Calu3 (cell line): ENCODE results near the gene KAT6B. TPM values are rescaled to one million over a fixed set of nuclear protein-coding genes. Genes with fewer than 3 reads are reported as not detected.

Experiments
- BruUV-seq: library from RNA; stranded (reverse); fragments of 400-500 nt; replicated peaks from 2 replicates; lab custom pipeline; 2021; lab: Mats Ljungman, UMichigan
- CTCF ChIA-PET: fragments of 300-600 bp; sonication (Branson Sonifier 250); formaldehyde crosslinking; loops from one replicate; lab custom pipeline; 2022; ENCODE audit warnings: antibody characterized with exemption; lab: Charles Lee
- DNase-seq: peaks from one replicate; pipeline ENCODE4 v3.0.0; 2022
- H3K27ac Mint-ChIP-seq: one replicate; pipeline ENCODE4 v1.8.0; 2022; ENCODE audit warnings: mixed read lengths; ENCODE audit not compliant: unreplicated experiment
- H3K27me3 Mint-ChIP-seq: one replicate; pipeline ENCODE4 v1.8.0; 2022; ENCODE audit warnings: mixed read lengths; ENCODE audit not compliant: unreplicated experiment
- H3K36me3 Mint-ChIP-seq: one replicate; pipeline ENCODE4 v1.8.0; 2022; ENCODE audit warnings: mild to moderate bottlenecking, moderate library complexity, mixed read lengths; ENCODE audit not compliant: insufficient read depth, unreplicated experiment
- H3K4me1 Mint-ChIP-seq: one replicate; pipeline ENCODE4 v1.8.0; 2022; ENCODE audit warnings: mild to moderate bottlenecking, low read depth, mixed read lengths; ENCODE audit not compliant: unreplicated experiment
- H3K4me3 Mint-ChIP-seq: one replicate; pipeline ENCODE4 v1.8.0; 2022; ENCODE audit warnings: mild to moderate bottlenecking, low read depth, moderate library complexity, mixed read lengths; ENCODE audit not compliant: unreplicated experiment
- H3K9me3 Mint-ChIP-seq: one replicate; pipeline ENCODE4 v1.8.0; 2022; ENCODE audit warnings: low read depth, mixed read lengths; ENCODE audit not compliant: unreplicated experiment
- intact Hi-C: fragments of 100-400 bp; cut with micrococcal nuclease; formaldehyde crosslinking; loops from one replicate; pipeline ENCODE4 v1.10.0; 2022; ENCODE audit not compliant: unreplicated experiment
- total RNA-seq: library from RNA; stranded (reverse); gene quantifications from 2 replicates; pipeline ENCODE4 v1.2.3, GENCODE V29; 2022
- TF ChIP-seq, protein P1 (sequence below): fragments of 200-600 bp; IDR thresholded peaks from one replicate; pipeline ENCODE4 v1.8.0; 2022; ENCODE audit warnings: antibody characterized with exemption; ENCODE audit not compliant: unreplicated experiment

Gene KAT6B
- total RNA-seq, 1 experiment from 2014 or later = 28.6 TPM

DNA sequence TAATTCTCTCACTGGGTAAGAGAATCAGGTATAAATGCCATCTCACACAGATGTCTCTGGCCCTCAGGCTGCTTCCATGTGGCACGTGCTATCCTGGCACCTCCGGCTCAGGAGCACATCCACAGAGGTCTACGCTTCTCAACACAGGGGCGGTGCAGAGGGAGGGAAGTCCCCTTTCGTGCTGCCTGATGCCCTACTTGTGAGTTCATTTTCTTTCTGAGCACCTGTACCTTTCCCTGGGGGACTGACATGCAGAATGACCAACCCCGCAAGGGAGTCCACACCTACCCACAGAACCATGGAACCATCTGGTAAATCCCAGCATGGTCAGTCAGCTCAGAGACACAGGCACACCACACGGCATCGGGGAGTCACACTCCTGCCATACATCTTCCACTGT is 186.1 kb downstream of the KAT6B start:
- no peak for DNase-seq
- Mint-ChIP-seq H3K4me1 (no peaks in the 10 kb centered on the region), H3K27me3 (no peaks in the 10 kb centered on the region), H3K36me3 (no peaks in the 10 kb centered on the region), H3K27ac (no peak overlapping the region), H3K4me3 (no peak overlapping the region), H3K9me3 (no peaks in the 10 kb centered on the region)
- BruUV-seq = no TSS peak
- CTCF ChIA-PET = no interaction called here
- intact Hi-C loops = no loop called here
- TF ChIP-seq, protein P1, sequence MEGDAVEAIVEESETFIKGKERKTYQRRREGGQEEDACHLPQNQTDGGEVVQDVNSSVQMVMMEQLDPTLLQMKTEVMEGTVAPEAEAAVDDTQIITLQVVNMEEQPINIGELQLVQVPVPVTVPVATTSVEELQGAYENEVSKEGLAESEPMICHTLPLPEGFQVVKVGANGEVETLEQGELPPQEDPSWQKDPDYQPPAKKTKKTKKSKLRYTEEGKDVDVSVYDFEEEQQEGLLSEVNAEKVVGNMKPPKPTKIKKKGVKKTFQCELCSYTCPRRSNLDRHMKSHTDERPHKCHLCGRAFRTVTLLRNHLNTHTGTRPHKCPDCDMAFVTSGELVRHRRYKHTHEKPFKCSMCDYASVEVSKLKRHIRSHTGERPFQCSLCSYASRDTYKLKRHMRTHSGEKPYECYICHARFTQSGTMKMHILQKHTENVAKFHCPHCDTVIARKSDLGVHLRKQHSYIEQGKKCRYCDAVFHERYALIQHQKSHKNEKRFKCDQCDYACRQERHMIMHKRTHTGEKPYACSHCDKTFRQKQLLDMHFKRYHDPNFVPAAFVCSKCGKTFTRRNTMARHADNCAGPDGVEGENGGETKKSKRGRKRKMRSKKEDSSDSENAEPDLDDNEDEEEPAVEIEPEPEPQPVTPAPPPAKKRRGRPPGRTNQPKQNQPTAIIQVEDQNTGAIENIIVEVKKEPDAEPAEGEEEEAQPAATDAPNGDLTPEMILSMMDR = no peak

- Mint-ChIP-seq H3K27me3 (no peaks in the 10 kb centered on the region), H3K27ac (no peak overlapping the region), H3K36me3 (no peaks in the 10 kb centered on the region), H3K4me3 (no peak overlapping the region), H3K4me1 (no peaks in the 10 kb centered on the region), H3K9me3 (no peaks in the 10 kb centered on the region)
- CTCF ChIA-PET = interaction anchor here (0.6 kb wide), 1 partner anchor 77 kb away, joined by 3 read pairs; no protein-coding TSS in a partner anchor
- intact Hi-C loops = no loop called here
- BruUV-seq = no TSS peak
- TF ChIP-seq, protein P1 = no peak
- no peak for DNase-seq
Observed at GRCh38 chr10:75013007-75013406, 186.6 kb downstream of the KAT6B start.

DNA sequence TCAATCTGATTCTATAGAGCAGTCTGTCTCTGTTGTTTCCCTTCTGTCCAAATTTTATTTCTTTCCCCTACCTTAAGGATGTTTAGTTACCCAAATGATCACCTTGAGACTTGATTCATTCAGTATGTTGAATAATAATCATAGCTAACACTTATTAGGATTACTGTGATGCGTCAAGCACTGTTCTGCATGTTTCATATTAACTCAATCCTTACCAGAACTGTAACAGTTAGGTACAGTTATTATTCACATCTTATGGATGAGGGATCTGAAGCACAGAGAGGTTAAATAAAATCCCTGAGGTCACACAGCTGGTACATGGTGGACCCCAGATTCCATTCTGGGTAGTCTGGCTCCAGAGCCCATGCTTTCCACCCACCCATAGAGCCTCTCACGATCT is 187.1 kb downstream of the KAT6B start:
- DNase-seq = no peak
- Mint-ChIP-seq H3K4me1 (no peaks in the 10 kb centered on the region), H3K27me3 (no peaks in the 10 kb centered on the region), H3K4me3 (no peak overlapping the region), H3K9me3 (no peaks in the 10 kb centered on the region), H3K36me3 (no peaks in the 10 kb centered on the region), H3K27ac (no peak overlapping the region)
- BruUV-seq = no TSS peak
- intact Hi-C loops = no loop called here
- TF ChIP-seq, protein P1 = no peak
- CTCF ChIA-PET = interaction anchor here (0.6 kb wide), 1 partner anchor 77 kb away, joined by 3 read pairs; no protein-coding TSS in a partner anchor

DNA sequence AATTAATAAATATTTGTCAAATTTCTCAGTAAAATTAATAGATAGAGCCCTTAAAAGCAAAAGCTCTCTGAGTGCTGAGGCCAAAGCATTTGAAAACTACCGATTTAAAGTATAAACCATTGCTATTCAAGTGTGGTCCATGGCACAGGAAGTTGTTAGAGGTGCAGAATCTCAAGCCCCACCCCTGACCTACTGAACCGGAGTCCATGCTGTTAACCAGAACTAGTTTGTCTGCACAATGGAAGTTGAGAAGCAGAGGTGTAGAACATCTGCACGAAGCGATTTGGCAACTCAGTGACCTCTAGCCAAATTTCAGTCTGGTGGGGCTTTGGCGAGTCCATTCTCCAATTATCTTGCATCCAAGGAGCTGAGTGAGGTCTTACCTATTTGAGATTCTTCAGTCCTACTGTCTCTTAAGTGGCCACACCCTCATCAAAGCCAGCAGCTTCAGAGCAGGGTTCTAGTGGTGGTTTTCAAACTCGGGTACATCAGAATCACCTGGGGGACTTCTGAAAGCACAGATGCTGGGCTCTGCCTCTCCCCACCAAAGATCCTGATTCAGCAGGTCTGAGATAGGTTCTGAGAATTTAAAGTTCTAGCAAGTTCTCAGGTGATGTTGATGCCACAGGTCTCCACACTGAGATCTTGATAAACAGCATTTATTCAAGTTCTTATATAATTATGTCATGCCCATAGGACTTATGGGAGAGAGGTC is 188.3 kb downstream of the KAT6B start:
- Mint-ChIP-seq H3K4me1 (no peaks in the 10 kb centered on the region), H3K27me3 (no peaks in the 10 kb centered on the region), H3K36me3 (no peaks in the 10 kb centered on the region), H3K27ac (no peak overlapping the region), H3K4me3 (no peak overlapping the region), H3K9me3 (no peaks in the 10 kb centered on the region)
- no TSS peak for BruUV-seq
- intact Hi-C loops = no loop called here
- no peak for DNase-seq
- CTCF ChIA-PET = no interaction called here
- TF ChIP-seq, protein P1 = no peak
